ENCODE results near the gene GHRH.

The GHRH gene

DNA sequence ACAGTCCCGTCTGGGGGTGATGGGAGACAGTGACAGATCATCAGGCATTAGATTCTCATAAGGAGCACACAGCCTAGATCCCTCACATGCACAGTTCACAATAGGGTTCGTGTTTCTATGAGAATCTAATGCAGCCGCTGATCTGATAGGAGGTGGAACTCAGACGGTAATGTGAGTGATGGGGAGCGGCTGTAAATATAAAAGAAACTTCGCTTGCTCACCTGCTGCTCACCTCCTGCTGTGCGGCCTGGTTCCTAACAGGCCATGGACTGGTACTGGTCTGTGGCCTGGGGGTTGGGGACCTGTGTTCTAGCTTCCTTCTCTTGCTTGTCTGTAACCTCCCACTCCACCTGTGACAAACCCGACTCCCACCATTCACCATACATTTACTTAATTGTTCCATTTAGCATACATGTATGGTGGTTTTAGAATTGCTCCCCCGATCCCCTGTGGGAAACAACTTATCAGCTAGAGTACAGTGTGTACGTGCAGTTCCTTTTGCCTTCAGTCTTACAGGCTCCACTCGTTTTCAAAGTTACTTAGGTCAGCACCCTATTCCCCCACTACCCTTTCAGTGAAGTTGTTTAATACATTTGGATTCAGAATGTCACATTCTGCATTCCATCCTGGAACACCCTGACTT lies 31.8 kb upstream of the GHRH start:
- intact Hi-C loops (cut with DNase I) = no loop called here
- DNase-seq = no peak

GRCh38 chr20:37291724-37292126 lies 30.1 kb upstream of the GHRH start:
- intact Hi-C loops (cut with DNase I) = no loop called here
- DNase-seq = no peak

DNA sequence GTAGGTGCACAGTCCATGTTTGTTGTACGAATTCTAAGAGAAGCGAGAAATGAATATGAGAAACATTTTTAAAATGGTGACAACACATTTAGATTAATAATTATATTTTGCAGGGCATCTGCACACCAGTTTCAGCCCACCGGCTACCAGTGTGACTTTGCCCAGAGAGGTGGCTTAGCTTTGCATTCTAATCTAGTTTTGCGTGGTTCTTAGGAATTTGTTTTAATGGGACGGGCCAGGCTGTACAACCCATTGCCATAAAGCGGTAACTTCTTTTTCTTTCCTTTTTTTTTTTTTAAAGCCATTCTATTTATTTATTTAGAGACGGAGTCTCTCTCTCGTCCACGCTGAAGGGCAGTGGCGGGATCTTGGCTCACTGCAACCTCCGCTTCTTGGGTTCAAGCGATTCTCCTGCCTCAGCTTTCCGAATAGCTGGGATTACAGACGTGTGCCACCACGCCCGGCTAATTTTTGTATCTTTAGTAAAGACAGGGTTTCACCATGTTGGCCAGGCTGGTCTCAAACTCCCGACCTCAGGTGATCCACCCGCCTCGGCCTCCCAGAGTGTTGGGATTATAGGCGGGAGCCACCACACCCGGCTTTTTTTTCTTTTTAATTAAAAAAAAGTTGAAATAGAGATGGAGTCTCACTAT lies 28.7 kb upstream of the GHRH start:
- intact Hi-C loops (cut with DNase I) = no loop called here

GRCh38 chr20:37288091-37288490 lies 26.5 kb upstream of the GHRH start:
- peak in 1 of 42 donors; percentile 49 for DNase-seq

More for the DNA sequence above, 28.7 kb upstream of the GHRH start:
- no peak for DNase-seq

DNA sequence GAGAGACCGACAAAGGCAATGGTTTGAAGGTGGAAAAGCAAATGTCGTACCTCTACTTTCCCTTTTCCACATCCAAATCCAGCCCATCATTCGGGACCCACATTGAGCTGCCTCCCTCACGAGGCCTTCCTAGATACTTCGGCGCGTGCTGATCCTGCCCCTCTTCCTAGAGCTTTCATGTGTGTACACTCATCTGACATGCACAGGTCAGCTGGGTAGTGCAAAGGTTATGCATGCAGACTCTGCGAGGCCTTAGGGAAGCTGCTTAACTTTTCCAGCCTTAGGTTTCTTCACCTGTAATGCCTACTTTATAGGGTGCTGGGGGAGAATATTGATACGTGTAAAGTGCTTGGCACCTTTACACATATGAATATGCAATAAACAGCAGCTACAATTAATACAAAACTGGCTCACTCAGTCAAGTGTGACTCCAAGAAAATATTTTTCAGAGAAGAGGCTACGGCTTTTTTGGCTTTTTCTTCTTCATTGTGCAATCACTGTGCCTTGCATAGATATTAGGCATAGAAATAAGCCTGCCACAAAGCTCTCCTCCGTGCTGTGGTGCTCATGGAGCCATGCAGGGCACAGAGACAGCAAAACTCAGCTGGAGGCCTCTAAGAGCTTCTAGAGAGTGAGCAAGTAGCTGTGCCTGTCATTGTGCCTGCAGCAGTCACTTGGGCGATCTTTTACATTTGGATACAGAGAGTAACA lies 24.2 kb upstream of the GHRH start:
- intact Hi-C loops (cut with DNase I) = no loop called here
- no peak for DNase-seq

More at GRCh38 chr20:37288091-37288490, 26.5 kb upstream of the GHRH start:
- intact Hi-C loops (cut with DNase I) = no loop called here

DNA sequence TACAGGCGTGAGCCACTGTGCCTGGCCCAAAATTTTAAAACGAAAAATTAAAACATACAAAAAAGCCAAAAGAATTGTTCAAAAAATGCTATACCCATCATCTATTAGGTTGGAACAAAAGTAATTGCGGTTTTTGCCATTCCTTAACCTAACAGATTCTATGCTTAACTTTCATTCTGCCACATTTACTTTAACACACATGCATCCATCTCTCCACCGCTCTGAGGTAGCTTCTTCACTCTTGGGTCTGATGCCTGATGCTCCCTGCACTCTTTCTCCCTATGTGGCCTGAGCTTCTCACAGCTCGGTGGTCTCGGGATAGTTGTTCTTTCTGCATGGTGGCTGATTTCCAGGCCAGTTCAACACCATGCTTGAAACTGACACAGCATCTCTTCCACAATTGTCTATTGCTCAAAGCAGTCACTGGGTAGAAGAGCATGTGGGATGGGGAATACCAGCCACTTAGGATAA lies 23.1 kb upstream of the GHRH start:
- intact Hi-C loops (cut with DNase I) = no loop called here
- no peak for DNase-seq

GRCh38 chr20:37283530-37284195 lies 22.0 kb upstream of the GHRH start:
- DNase-seq = no peak
- intact Hi-C loops (cut with DNase I) = no loop called here

GRCh38 chr20:37282556-37282955 lies 20.9 kb upstream of the GHRH start:
- no peak for DNase-seq
- intact Hi-C loops (cut with DNase I) = no loop called here

GRCh38 chr20:37280403-37280802 lies 18.8 kb upstream of the GHRH start:
- intact Hi-C loops (cut with DNase I) = no loop called here
- no peak for DNase-seq

DNA sequence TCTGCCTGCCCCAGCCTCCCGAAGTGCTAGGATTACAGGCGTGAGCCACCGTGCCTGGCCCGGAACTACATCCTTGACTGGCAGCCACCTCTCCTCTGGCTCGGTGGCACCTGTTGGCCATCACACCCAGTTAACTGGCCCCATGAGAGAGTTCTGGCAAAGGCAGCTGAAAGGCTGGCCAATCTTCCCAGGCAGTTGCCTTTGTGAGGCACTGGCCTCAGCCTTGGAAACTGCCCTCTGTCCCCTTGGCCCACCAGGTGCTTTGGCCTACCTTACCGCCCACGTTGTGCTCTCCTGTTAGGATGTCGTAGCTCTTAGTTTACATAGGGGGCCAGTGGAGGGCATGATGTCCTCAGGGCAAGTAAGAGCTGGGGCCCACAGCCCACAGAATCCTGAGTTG lies 18.2 kb upstream of the GHRH start:
- DNase-seq = no peak
- intact Hi-C loops (cut with DNase I) = no loop called here

- no peak for DNase-seq
Observed at GRCh38 chr20:37278966-37279590, 17.5 kb upstream of the GHRH start.

GRCh38 chr20:37277253-37277593 lies 15.6 kb upstream of the GHRH start:
- intact Hi-C loops (cut with DNase I) = no loop called here
- no peak for DNase-seq

More at GRCh38 chr20:37278966-37279590, 17.5 kb upstream of the GHRH start:
- intact Hi-C loops (cut with DNase I) = no loop called here

- DNase-seq = peak in 22 of 42 donors; percentile 12 to 56 (median 32)
- intact Hi-C loops (cut with DNase I) = no loop called here
Observed at GRCh38 chr20:37276494-37277252, 15.1 kb upstream of the GHRH start.

DNA sequence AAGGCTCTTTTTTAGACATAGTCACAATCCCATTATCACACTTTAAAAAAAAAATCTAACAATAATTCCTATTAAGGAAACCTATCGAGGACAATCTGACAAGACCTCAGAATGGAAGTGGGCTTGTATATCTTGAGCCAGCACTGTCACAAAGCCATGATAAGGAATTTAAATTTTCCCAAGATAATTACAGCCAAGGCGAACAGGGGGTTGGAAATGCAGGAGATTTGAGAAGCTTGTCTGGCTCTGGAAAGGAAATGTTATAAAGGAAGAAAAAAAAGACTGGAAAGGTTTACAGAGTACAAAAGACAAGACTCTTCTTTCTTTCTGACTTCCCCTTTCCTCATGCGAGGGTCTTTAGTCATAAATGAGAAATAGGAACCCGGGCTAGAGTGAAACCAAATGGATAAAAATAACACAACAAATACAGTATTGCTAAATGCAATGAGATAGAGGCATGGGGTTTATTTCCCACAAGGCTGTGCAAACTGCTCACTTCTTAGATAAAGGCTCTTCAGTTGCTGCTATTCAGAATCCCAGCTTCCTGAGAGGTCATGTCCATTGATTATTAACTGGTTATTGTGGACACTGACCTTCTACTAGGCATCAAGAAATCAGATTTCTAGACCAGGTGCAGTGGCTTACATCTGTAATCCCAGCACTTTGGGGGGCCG lies 13.4 kb upstream of the GHRH start:
- intact Hi-C loops (cut with DNase I) = no loop called here
- DNase-seq = no peak

- DNase-seq = no peak
- intact Hi-C loops (cut with DNase I) = no loop called here
Observed at GRCh38 chr20:37273988-37274387, 12.4 kb upstream of the GHRH start.

- intact Hi-C loops (cut with DNase I) = no loop called here
Observed at GRCh38 chr20:37271421-37271768, 9.8 kb upstream of the GHRH start.

DNA sequence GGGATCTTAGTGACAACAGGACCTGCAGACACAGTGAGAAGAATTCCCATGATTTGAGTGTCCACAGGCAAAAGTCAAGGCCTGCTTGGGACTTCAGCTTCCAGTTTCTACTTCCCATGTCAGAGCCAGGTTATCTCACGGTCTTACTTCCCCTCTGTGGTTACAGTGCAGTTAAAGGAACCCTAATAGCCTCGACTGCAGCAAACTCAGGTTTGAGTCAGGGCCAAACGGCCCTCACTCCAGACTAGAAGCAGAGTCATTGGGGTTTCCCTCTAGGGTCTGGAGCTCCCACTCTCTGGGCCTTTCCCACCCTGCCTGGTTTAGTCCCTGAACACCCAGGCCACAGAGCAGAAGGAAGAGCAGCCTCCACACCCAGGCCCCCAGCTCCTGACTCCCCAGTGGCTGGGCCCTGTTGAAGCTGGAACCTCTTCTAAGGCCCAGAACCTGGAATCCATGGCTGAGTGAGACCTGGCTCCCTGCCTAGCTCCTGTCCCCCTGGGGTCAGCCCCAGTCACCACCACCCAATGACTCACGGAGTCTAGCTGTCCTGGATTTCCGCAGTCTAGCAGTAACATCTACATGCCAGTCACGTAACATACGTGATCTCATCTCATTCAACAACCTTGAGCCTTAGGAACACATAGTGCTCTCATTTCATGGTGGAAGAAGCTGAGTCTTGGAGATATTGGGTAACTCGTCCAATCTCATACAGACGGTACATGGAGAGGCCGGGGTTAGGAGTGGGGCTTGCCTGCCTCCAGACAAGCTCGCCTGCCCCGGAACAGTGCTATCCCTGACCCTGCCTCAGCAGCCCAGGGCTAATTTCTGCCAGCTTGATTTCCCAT lies 9.2 kb upstream of the GHRH start:
- DNase-seq = peak in 3 of 42 donors; percentile 17 to 43 (median 25)

More at GRCh38 chr20:37271421-37271768, 9.8 kb upstream of the GHRH start:
- DNase-seq = no peak

More for the DNA sequence above, 9.2 kb upstream of the GHRH start:
- intact Hi-C loops (cut with DNase I) = no loop called here
